SU-DHL-6 (cell line): Measurements from ENCODE around the gene KIR3DL2.
"Not testable (repeated sequence)": the region's sequence is repeated elsewhere in the genome, so short reads cannot be mapped to it uniquely, and the experiment has no call there.

Source experiments
- H2AFZ ChIP-seq: fragments of 200-600 bp; sonication (generic); 2 replicates; pipeline ENCODE4 v1.6.1; 2014; ENCODE audit warnings: low read depth, mild to moderate bottlenecking, moderate library complexity, mixed read lengths, antibody characterized with exemption, low read length; ENCODE audit not compliant: severe bottlenecking
- H3F3A ChIP-seq: fragments of 200-600 bp; shearing (Covaris generic); 2 replicates; pipeline ENCODE4 v1.6.0; 2016; ENCODE audit warnings: antibody characterized with exemption, mild to moderate bottlenecking; ENCODE audit not compliant: insufficient read depth
- H3K27ac ChIP-seq: fragments of 200-600 bp; sonication (generic); 2 replicates; pipeline ENCODE4 v1.5.1; 2016; ENCODE audit warnings: low read depth, mild to moderate bottlenecking, low read length, moderate library complexity, mixed read lengths
- H3K27me3 ChIP-seq: fragments of 200-600 bp; sonication (generic), shearing (Covaris generic); 2 replicates; pipeline ENCODE4 v1.6.0; 2014; ENCODE audit warnings: mild to moderate bottlenecking, low read length
- H3K36me3 ChIP-seq: fragments of 200-600 bp; sonication (generic); 2 replicates; pipeline ENCODE4 v1.6.1; 2014; ENCODE audit warnings: mild to moderate bottlenecking, low read length, mixed read lengths
- H3K4me2 ChIP-seq: fragments of 300-600, 200-600 bp; shearing (Covaris generic), sonication (generic); 2 replicates; pipeline ENCODE4 v1.6.0; 2014; ENCODE audit warnings: low read length, low read depth, mild to moderate bottlenecking; ENCODE audit not compliant: poor library complexity, severe bottlenecking
- H3K4me3 ChIP-seq: fragments of 200-600 bp; sonication (generic); 2 replicates; pipeline ENCODE4 v1.5.1; 2014; ENCODE audit warnings: antibody characterized with exemption, low read length, mild to moderate bottlenecking, mixed read lengths; ENCODE audit not compliant: insufficient read depth, poor library complexity, severe bottlenecking
- H3K79me2 ChIP-seq: fragments of 200-600 bp; sonication (generic); 2 replicates; pipeline ENCODE4 v1.6.1; 2014; ENCODE audit warnings: mild to moderate bottlenecking, low read length, moderate library complexity; ENCODE audit not compliant: insufficient read depth
- H3K9ac ChIP-seq: fragments of 200-600 bp; sonication (generic); 2 replicates; pipeline ENCODE4 v1.7.0; 2014; ENCODE audit warnings: mild to moderate bottlenecking, low read length
- H3K9me2 ChIP-seq: fragments of 200-600 bp; sonication (generic); replicated peaks from 2 replicates; pipeline ENCODE4 v1.6.1; 2014; ENCODE audit warnings: low read length; ENCODE audit not compliant: insufficient read depth
- H3K9me3 ChIP-seq: fragments of 200-600 bp; sonication (generic); 2 replicates; pipeline ENCODE4 v1.6.1; 2014; ENCODE audit warnings: low read length, mixed read lengths; ENCODE audit not compliant: insufficient read depth
- H4K20me1 ChIP-seq: fragments of 200-600 bp; sonication (generic); 2 replicates; pipeline ENCODE4 v1.6.1; 2014; ENCODE audit warnings: low read depth, mild to moderate bottlenecking, antibody characterized with exemption, low read length, moderate library complexity, mixed read lengths
- EZH2phosphoT487 ChIP-seq: fragments of 200-600 bp; sonication (generic), shearing (Covaris generic); conservative IDR thresholded peaks from 2 replicates; pipeline ENCODE4 v1.6.1; 2018; ENCODE audit warnings: mild to moderate bottlenecking, antibody characterized with exemption, low read length, moderate library complexity, mixed read lengths
- TF ChIP-seq, protein P1 (sequence below): fragments of 200-600 bp; sonication (generic); IDR thresholded peaks from one replicate; pipeline ENCODE4 v1.5.1; 2017; ENCODE audit warnings: antibody characterized with exemption, mild to moderate bottlenecking, low read length, moderate library complexity; ENCODE audit not compliant: insufficient read depth, poor library complexity, severe bottlenecking

KIR3DL2 gene

DNA sequence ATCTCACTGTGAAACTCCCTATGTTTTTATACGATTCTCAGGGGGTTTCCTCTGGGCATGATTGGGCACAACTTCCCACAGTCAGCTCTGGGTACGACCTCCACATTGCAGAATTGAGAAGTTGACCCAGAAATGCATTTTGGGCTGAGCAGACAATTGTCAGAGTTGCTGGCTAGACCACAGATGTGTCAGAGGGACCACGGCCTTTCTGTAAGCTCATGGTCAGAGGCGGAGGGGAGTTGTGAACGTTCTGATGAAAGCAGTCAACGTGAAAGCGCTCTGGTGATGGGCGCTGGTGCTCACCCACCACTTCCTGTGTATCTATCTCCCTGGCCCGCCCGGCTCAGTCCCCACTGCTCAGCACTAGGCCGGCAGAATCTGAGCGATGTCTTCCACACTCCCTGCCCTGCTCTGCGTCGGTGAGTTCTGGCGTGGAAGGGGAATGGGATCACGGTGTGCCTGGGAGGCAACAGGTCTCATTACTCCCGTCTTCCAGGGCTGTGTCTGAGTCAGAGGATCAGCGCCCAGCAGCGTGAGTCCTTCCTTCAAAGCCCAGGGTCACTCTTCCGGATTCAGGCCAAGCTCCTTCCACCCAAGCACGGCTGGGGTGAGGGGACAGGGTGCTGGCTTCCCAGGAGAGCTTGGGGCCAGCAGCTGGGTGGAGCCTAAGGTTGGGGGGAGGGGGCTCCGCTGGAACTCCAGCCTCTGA is 55.7 kb downstream of the KIR3DL2 start, which contains the start of gene NCR1:
TSS of gene NCR1 (plus strand) at position 346 of the 709 bp plus-strand sequence. CDS start at position 386, 40 bp downstream.
- no peaks in the 10 kb centered on the region for H3K36me3 ChIP-seq
- no peak within 1 kb of the TSS for H3K4me3 ChIP-seq
- no peaks in the 10 kb centered on the region for H4K20me1 ChIP-seq
- no peaks in the 10 kb centered on the region for H3K27me3 ChIP-seq
- H3K9me3 ChIP-seq: no peaks in the 10 kb centered on the region
- H3K9me2 ChIP-seq: no peaks in the 10 kb centered on the region
- no peak within 1 kb of the TSS for H3K27ac ChIP-seq
- H3F3A ChIP-seq: no peaks in the 10 kb centered on the region
- no peak within 1 kb of the TSS for H3K9ac ChIP-seq
- H3K79me2 ChIP-seq: no peaks in the 10 kb centered on the region
- no peak within 1 kb of the TSS for H2AFZ ChIP-seq
- no peak within 1 kb of the TSS for H3K4me2 ChIP-seq
- TF ChIP-seq, protein P1, sequence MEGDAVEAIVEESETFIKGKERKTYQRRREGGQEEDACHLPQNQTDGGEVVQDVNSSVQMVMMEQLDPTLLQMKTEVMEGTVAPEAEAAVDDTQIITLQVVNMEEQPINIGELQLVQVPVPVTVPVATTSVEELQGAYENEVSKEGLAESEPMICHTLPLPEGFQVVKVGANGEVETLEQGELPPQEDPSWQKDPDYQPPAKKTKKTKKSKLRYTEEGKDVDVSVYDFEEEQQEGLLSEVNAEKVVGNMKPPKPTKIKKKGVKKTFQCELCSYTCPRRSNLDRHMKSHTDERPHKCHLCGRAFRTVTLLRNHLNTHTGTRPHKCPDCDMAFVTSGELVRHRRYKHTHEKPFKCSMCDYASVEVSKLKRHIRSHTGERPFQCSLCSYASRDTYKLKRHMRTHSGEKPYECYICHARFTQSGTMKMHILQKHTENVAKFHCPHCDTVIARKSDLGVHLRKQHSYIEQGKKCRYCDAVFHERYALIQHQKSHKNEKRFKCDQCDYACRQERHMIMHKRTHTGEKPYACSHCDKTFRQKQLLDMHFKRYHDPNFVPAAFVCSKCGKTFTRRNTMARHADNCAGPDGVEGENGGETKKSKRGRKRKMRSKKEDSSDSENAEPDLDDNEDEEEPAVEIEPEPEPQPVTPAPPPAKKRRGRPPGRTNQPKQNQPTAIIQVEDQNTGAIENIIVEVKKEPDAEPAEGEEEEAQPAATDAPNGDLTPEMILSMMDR: no peak
- no peak for TF ChIP-seq EZH2phosphoT487

DNA sequence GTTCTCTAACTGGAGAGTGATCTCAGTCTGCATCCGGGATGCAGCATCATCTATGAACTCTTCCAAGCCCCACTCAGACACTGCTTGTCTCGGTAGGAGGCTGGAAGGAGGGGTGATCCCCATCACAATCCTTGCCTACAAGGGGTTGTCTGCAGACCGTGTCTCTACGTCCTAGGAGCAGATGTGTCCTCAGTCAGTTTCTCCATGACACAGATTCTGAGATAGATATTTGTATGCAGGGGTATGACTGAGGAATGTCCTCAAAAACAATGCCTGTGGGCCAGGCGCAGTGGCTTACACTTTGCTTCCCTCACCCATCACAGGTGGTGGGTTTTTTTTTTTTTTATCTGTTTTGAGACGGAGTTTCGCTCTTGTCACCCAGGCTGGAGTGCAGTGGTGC is 56.6 kb downstream of the KIR3DL2 start:
- Histone ChIP-seq H3K9me3 (no peaks in the 10 kb centered on the region), H3K9ac (no peak overlapping the region), H3K4me2 (no peak overlapping the region), H3K79me2 (no peaks in the 10 kb centered on the region), H3K9me2 (no peaks in the 10 kb centered on the region), H4K20me1 (no peaks in the 10 kb centered on the region), H3K27me3 (no peaks in the 10 kb centered on the region), H3K36me3 (no peaks in the 10 kb centered on the region), H3K4me3 (no peak overlapping the region), H3K27ac (no peak overlapping the region), H3F3A (no peaks in the 10 kb centered on the region), H2AFZ (no peak overlapping the region)
- no peak for TF ChIP-seq EZH2phosphoT487
- TF ChIP-seq, protein P1: no peak

DNA sequence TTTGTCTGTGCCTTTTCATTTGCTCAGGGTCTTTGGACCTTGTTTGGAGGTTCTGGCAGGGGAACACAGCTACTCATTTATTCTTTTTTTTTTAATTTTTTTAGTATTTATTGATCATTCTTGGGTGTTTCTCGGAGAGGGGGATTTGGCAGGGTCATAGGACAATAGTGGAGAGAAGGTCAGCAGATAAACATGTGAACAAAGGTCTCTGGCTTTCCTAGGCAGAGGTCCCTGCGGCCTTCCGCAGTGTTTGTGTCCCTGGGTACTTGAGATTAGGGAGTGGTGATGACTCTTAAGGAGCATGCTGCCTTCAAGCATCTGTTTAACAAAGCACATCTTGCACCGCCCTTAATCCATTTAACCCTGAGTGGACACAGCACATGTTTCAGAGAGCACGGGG is 57.7 kb downstream of the KIR3DL2 start:
- H4K20me1 ChIP-seq, H3K27ac ChIP-seq, H3K4me2 ChIP-seq, H3K9me3 ChIP-seq, H3K36me3 ChIP-seq, H3K9me2 ChIP-seq, H2AFZ ChIP-seq, H3K79me2 ChIP-seq, H3F3A ChIP-seq, H3K4me3 ChIP-seq, H3K27me3 ChIP-seq, H3K9ac ChIP-seq: not testable (repeated sequence)
